Superior temporal gyrus (tissue), 1 donor: ENCODE results near the gene CLDN11.
A peak's percentile ranks its signal among the peaks of the same experiment; 100 is the strongest.

Experiments used
- DNase-seq: peaks from one replicate; pipeline ENCODE4 v3.0.0-alpha.2; 2016; ENCODE audit errors: extremely low spot score

The CLDN11 gene

GRCh38 chr3:170426240-170426797 is 7.7 kb downstream of the CLDN11 start:
- peak; percentile 32 for DNase-seq

- DNase-seq: no peak
Measured at GRCh38 chr3:170428095-170428494, 9.4 kb downstream of the CLDN11 start.

- no peak for DNase-seq
Measured at GRCh38 chr3:170429050-170429449, 10.4 kb downstream of the CLDN11 start.

- DNase-seq: no peak
Measured at GRCh38 chr3:170431054-170431453, 12.4 kb downstream of the CLDN11 start.

GRCh38 chr3:170432416-170432815 is 13.7 kb downstream of the CLDN11 start:
- DNase-seq: no peak

- no peak for DNase-seq
Measured at GRCh38 chr3:170436697-170437096, 18.0 kb downstream of the CLDN11 start.

GRCh38 chr3:170437176-170437575 is 18.5 kb downstream of the CLDN11 start:
- peak; percentile 96 for DNase-seq

- DNase-seq: peak; percentile 63
Measured at GRCh38 chr3:170437696-170438407, 19.2 kb downstream of the CLDN11 start.

- no peak for DNase-seq
Measured at GRCh38 chr3:170438836-170439235, 20.2 kb downstream of the CLDN11 start.

GRCh38 chr3:170440344-170440743 is 21.7 kb downstream of the CLDN11 start:
- no peak for DNase-seq

GRCh38 chr3:170441412-170441811 is 22.7 kb downstream of the CLDN11 start:
- DNase-seq: no peak

- no peak for DNase-seq
Measured at GRCh38 chr3:170442947-170443346, 24.3 kb downstream of the CLDN11 start.

GRCh38 chr3:170443457-170443856 is 24.8 kb downstream of the CLDN11 start:
- DNase-seq: no peak

- DNase-seq: peak; percentile 57
Measured at GRCh38 chr3:170448584-170448983, 29.9 kb downstream of the CLDN11 start.

GRCh38 chr3:170450039-170450438 is 31.4 kb downstream of the CLDN11 start:
- no peak for DNase-seq

- DNase-seq: no peak
Measured at GRCh38 chr3:170454509-170454908, 35.8 kb downstream of the CLDN11 start.

- DNase-seq: no peak
Measured at GRCh38 chr3:170458285-170458684, 39.6 kb downstream of the CLDN11 start.

GRCh38 chr3:170463011-170463410 is 44.3 kb downstream of the CLDN11 start:
- no peak for DNase-seq

GRCh38 chr3:170465955-170466354 is 47.3 kb downstream of the CLDN11 start:
- no peak for DNase-seq

GRCh38 chr3:170467007-170467406 is 48.3 kb downstream of the CLDN11 start:
- DNase-seq: peak; percentile 89

- peak; percentile 65 for DNase-seq
Measured at GRCh38 chr3:170467571-170468147, 49.0 kb downstream of the CLDN11 start.

GRCh38 chr3:170469151-170470062 is 50.7 kb downstream of the CLDN11 start:
- DNase-seq: peak; percentile 62
